Lung (tissue), 12 donors: Measurements from ENCODE around the gene NOXA1. TPM values are rescaled to one million over a fixed set of nuclear protein-coding genes. Genes with fewer than 3 reads are reported as not detected.

ENCODE experiments used
- ATAC-seq: fragments of 200-7000 bp; cut with Tn5 transposase; one replicate; pipeline ENCODE4 v1.9.1; 2020; ENCODE audit warnings: moderate number of reproducible peaks; ENCODE audit not compliant: insufficient read depth, low FRiP score
- DNase-seq, 3 donors: peaks; one replicate each; pipeline ENCODE4 v3.0.0-alpha.2; 2013 to 2017
- H3K27ac ChIP-seq, 2 donors: one replicate each; pipeline ENCODE4 v1.5.1; 2013; ENCODE audit warnings: mild to moderate bottlenecking in 2 of 2, moderate library complexity in 2 of 2, control low read depth in 1 of 2, inconsistent platforms in 1 of 2, low read depth in 1 of 2, low read length in 1 of 2
- H3K27me3 ChIP-seq, 3 donors: one replicate each; pipeline ENCODE4 v1.5.1; 2013; ENCODE audit warnings: low read length in 2 of 3; ENCODE audit not compliant: control insufficient read depth in 3 of 3, insufficient read depth in 3 of 3
- H3K36me3 ChIP-seq, 4 donors: one replicate each; pipeline ENCODE4 v1.5.1; 2013; ENCODE audit warnings: low read length in 4 of 4, mild to moderate bottlenecking in 1 of 4, moderate library complexity in 1 of 4; ENCODE audit not compliant: control insufficient read depth in 4 of 4, insufficient read depth in 4 of 4
- H3K4me1 ChIP-seq, 5 donors: one replicate each; pipeline ENCODE4 v1.5.1; 2013; ENCODE audit warnings: low read length in 5 of 5, mild to moderate bottlenecking in 2 of 5, moderate library complexity in 1 of 5; ENCODE audit not compliant: control insufficient read depth in 5 of 5, insufficient read depth in 5 of 5
- H3K4me3 ChIP-seq: one replicate; pipeline ENCODE4 v1.5.1; 2013; ENCODE audit warnings: mild to moderate bottlenecking, control low read depth, moderate library complexity
- H3K9ac ChIP-seq, 2 donors: one replicate each; pipeline ENCODE4 v1.5.1; 2013; ENCODE audit warnings: low read length in 2 of 2, control low read depth in 1 of 2; ENCODE audit not compliant: insufficient read depth in 1 of 2
- H3K9me3 ChIP-seq, 4 donors: one replicate each; pipeline ENCODE4 v1.5.1; 2013; ENCODE audit warnings: low read length in 3 of 4, mild to moderate bottlenecking in 1 of 4, moderate library complexity in 1 of 4; ENCODE audit not compliant: control insufficient read depth in 4 of 4, insufficient read depth in 3 of 4
- WGBS, 2 donors: extraction: QIAGEN DNeasy Blood & Tissue Kit; methylation state at CpG; one replicate each; pipeline ENCODE4 v1.1.7; 2013; 5-methylcytosine and 5-hydroxymethylcytosine counted together
- polyA plus RNA-seq, 2 donors: library from polyadenylated mRNA; stranded (reverse); fragments of 200-250 nt; gene quantifications; one replicate each; pipeline ENCODE4 v1.2.1, GENCODE V29; 2013
- total RNA-seq, 2 donors: library from RNA; depleted of rRNA in 1 of 2; stranded (reverse); fragments of >200 nt in 1 of 2; gene quantifications; one replicate each; pipeline ENCODE4 v1.2.1, GENCODE V29; 2014 to 2021
- TF ChIP-seq, protein P1 (sequence below): IDR thresholded peaks from 2 replicates; pipeline ENCODE4 v1.5.1; 2012; ENCODE audit warnings: mild to moderate bottlenecking; ENCODE audit errors: control extremely low read depth, extremely low read depth
- donor health status: control.
- donor health status: control.
- donor health status: Bipolar disorder and iron deficiency.
- donor health status: healthy.
- donor health status: DM: yes; HTN: yes; CAD: no.

Gene NOXA1
- total and polyA plus RNA-seq, 4 donors, result 2.1 to 11.7 (median 6.6) TPM

DNA sequence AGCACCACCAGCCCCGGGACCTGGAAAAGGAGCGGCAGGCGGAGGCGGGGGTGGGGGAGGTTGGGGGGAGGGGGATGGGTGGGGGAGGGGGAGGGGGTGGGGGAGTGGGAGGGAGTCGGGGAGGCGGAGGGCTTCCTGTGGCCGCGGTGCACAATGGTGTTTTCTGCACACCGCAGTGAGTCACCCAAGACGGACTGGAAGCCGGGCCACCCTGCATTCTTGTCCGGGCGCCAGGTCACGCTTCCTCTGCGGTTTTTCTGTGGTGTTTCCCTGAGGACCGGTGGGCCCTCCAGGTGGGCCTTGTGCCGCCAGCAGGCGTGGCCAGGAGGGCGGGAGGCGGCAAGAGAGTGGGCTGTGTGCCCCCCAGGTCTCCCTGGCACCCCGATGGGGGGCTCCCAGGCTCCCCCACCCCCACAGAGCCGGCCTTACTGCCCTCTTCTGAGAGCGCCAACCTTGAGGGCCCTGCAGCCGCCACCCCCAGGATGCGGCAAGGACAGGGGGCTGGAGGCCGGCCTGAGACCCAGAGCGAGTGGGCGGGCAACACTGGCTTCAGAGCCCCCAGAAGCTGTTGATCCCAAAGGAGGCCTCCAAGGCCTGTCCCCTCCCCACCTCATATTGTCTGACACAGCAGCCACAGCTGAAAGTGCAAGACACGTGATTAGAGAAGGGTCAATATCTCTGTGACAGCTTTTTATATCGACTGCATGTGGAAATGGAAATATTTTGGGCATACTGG lies 11.4 kb upstream of the NOXA1 start:
- ATAC-seq, result peak; percentile 61
- Histone ChIP-seq H3K27me3 (no peaks in the 10 kb centered on the region), H3K4me3 (no peak overlapping the region), H3K36me3 (peaks cover 0 to 2% (median 0%) of the 10 kb centered on the region in 4 donors), H3K27ac (peak overlapping the region; percentile 75 to 82), H3K9ac (no peak overlapping the region), H3K9me3 (no peaks in the 10 kb centered on the region), H3K4me1 (peaks cover 0 to 15% (median 3%) of the 10 kb centered on the region in 5 donors)
- peak; percentile 26 to 61 (median 41) for DNase-seq
- WGBS, 2 donors, result 20 to 30% methylated on average over 23 to 29 of the region's 30 CpGs
- TF ChIP-seq, protein P1, sequence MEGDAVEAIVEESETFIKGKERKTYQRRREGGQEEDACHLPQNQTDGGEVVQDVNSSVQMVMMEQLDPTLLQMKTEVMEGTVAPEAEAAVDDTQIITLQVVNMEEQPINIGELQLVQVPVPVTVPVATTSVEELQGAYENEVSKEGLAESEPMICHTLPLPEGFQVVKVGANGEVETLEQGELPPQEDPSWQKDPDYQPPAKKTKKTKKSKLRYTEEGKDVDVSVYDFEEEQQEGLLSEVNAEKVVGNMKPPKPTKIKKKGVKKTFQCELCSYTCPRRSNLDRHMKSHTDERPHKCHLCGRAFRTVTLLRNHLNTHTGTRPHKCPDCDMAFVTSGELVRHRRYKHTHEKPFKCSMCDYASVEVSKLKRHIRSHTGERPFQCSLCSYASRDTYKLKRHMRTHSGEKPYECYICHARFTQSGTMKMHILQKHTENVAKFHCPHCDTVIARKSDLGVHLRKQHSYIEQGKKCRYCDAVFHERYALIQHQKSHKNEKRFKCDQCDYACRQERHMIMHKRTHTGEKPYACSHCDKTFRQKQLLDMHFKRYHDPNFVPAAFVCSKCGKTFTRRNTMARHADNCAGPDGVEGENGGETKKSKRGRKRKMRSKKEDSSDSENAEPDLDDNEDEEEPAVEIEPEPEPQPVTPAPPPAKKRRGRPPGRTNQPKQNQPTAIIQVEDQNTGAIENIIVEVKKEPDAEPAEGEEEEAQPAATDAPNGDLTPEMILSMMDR, result no peak

DNA sequence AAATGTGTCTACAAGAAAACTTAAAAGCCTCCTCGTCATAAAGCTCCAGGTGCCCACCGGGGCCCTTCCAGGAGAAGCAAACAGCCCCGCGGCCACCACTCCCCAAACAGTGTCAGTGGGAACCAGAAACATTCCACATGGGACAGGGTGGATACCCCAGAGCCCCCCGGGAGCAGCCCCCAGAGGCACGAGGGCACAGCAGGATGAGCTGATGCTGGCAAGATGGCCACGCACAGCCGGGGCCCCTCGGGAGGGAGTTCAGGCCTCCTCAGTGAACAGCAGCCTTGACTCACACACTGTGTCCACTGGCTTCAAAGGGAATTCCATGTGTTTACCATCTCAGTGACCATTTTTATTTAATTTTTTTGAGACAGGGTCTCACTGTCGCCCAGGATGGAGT lies 10.8 kb upstream of the NOXA1 start:
- no peak for ATAC-seq
- H3K27ac ChIP-seq, result peak overlapping the region; percentile 26 to 43
- H3K36me3 ChIP-seq, result peaks cover 0 to 5% (median 0%) of the 10 kb centered on the region in 4 donors
- TF ChIP-seq, protein P1, result no peak
- no peaks in the 10 kb centered on the region for H3K9me3 ChIP-seq
- H3K4me3 ChIP-seq, result no peak overlapping the region
- no peak for DNase-seq
- H3K27me3 ChIP-seq, result no peaks in the 10 kb centered on the region
- 81 to 90% methylated on average over 10 of the region's 10 CpGs for WGBS, 2 donors
- H3K4me1 ChIP-seq, result peaks cover 0 to 12% (median under 1%) of the 10 kb centered on the region in 5 donors
- no peak overlapping the region for H3K9ac ChIP-seq

DNA sequence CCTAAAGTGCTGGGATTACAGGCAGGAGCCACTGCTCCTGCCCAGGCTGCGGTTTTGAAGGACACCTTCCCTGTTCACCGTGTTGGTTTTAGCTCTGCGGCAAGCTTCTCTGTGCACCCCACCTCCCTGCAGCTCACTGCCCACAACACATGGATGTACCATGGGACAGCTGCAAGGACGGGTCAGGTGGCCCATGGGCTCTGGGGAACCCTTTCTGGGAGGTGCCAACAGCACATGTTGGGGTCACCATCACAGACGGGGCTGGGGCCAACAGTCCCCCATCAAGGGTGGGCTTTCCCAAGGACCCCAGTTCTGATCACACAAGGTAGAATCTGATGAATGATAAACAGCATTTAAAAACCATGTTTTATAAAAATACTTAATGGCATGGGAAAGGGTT lies 7.7 kb upstream of the NOXA1 start:
- Histone ChIP-seq H3K4me3 (no peak overlapping the region), H3K27ac (no peak overlapping the region), H3K9me3 (no peaks in the 10 kb centered on the region), H3K36me3 (peaks cover 0 to 3% (median 0%) of the 10 kb centered on the region in 4 donors), H3K9ac (no peak overlapping the region), H3K27me3 (no peaks in the 10 kb centered on the region), H3K4me1 (peaks cover 0 to 11% (median 0%) of the 10 kb centered on the region in 5 donors)
- DNase-seq (no peak), ATAC-seq (no peak)
- 97 to 98% methylated on average over 5 of the region's 5 CpGs for WGBS, 2 donors
- TF ChIP-seq, protein P1, result no peak
